Motor neuron (in vitro differentiated cells): ENCODE results near the gene EIF3J. TPM values are rescaled to one million over a fixed set of nuclear protein-coding genes. Genes with fewer than 3 reads are reported as not detected.
A peak's percentile ranks its signal among the peaks of the same experiment; 100 is the strongest.

Experiments
- ATAC-seq, 8 experiments: fragments of 200-7000 bp; cut with Tn5 transposase; replicated peaks in 6 of 8; 2 replicates each; pipeline ENCODE4 v1.8.0; 2021; ENCODE audit warnings: mild to moderate bottlenecking in 8 of 8, moderate library complexity in 8 of 8
- H3K27ac ChIP-seq, 2 donors: fragments of 250-450 bp; sonication (Bioruptor Pico); 2 replicates each; pipeline ENCODE4 v1.9.0; 2021; ENCODE audit warnings: antibody characterized with exemption in 2 of 2, mild to moderate bottlenecking in 2 of 2, moderate library complexity in 1 of 2
- H3K4me1 ChIP-seq, 2 donors: fragments of 250-450 bp; sonication (Bioruptor Pico); replicated peaks in 1 of 2; 2 replicates each; pipeline ENCODE4 v1.6.1; 2021; ENCODE audit warnings: antibody characterized with exemption in 2 of 2, mild to moderate bottlenecking in 2 of 2, moderate library complexity in 1 of 2
- H3K4me3 ChIP-seq, 5 donors: fragments of 250-450 bp; sonication (Bioruptor Pico); 2 replicates each; pipeline ENCODE4 v1.9.0; 2021; ENCODE audit warnings: antibody characterized with exemption in 5 of 5, mild to moderate bottlenecking in 5 of 5, moderate library complexity in 4 of 5
- WGBS, 10 experiments: fragments of 450-650 bp; shearing (Covaris generic); methylation state at CpG; one replicate each; pipeline ENCODE4 v1.0.0; 2022; 5-methylcytosine and 5-hydroxymethylcytosine counted together
- in situ Hi-C, 9 experiments: fragments of 400-800 bp; cut with MboI; loops; one replicate each; pipeline ENCODE4 v1.15.0; 2021; ENCODE audit warnings: low sequenced_read_pairs in 9 of 9, low pct_unique_long_range_greater_than_20kb in 2 of 9; ENCODE audit not compliant: unreplicated experiment in 9 of 9
- total RNA-seq, 8 experiments: library from RNA; unstranded; fragments of 300-600 nt; gene quantifications; 2 replicates each; pipeline versions ENCODE4 v1.2.3 to v1.2.4, GENCODE V29; 2022

The EIF3J gene
- total RNA-seq, 8 experiments from 2014 or later: 37.5 to 100 (median 54.7) TPM

DNA sequence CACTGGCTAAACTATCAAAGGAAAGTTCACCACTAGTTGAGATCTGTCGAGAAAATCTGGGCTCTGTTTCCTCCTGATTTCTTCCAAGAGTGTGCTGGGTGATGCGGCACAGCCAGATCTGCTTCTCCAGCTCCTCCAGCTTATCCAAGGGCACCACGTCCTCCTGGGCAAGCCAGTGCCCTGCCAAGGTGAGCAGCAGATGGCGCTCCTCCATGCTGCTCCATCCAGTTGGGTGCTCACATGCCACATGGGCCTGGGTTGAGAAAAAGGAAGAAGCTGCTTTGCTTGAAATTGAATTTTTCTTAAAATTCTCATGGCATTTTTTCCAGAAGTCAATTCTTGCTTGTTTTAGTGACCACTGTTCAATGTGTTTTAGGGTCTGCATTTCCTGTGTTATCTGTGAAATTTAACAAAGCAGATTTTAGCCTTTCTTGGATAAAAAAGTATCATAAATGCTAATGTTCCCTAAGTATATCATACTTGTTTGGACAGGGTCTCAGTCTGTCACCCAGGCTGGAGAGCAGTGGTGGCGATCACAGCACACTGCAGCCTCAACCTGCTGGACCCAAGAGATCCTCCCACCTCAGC, 47.3 kb downstream of the EIF3J start:
- 33 to 100% (median 82%) methylated on average over 1 to 3 of the region's 5 CpGs; no CpG with 5 or more reads in 4 of the 10 experiments for WGBS, 10 experiments
- Histone ChIP-seq H3K27ac (no peak overlapping the region), H3K4me1 (no peaks in the 10 kb centered on the region), H3K4me3 (no peak overlapping the region)
- in situ Hi-C loops: loop anchor here in 1 of 9 experiments (25.0 kb wide), 1 partner anchor 153 kb away; the partner anchor contains the start of gene TRIM69
- peak in 4 of 8 experiments; percentile 20 to 73 (median 32) for ATAC-seq

DNA sequence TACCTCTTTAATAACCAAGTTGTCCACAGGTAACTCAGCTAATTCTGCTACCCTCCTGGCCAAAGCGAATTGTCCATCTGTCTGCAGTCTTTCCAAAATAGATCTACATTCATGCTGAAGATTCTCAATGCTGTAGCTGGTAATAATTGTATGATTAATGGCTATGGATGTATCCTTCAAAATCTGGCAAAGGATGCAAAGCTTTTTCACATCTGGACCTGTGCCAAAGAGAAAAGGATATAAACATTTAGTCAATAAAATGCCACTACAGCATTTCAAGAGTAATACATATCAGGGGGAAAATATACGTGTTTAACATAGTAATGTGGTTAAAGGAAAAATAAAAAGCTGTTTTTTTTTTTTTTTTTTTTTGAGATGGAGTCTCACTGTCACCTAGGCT, 48.7 kb downstream of the EIF3J start:
- no peak overlapping the region for H3K27ac ChIP-seq
- no peaks in the 10 kb centered on the region for H3K4me1 ChIP-seq
- 71 to 100% (median 100%) methylated on average over 1 to 2 of the region's 2 CpGs for WGBS, 10 experiments
- no peak for ATAC-seq
- in situ Hi-C loops: loop anchor here in 1 of 9 experiments (25.0 kb wide), 1 partner anchor 152 kb away; the partner anchor contains the start of gene TRIM69
- H3K4me3 ChIP-seq: no peak overlapping the region

- in situ Hi-C loops: loop anchor here in 1 of 9 experiments (25.0 kb wide), 1 partner anchor 149 kb away; the partner anchor contains the start of gene TRIM69
- H3K4me3 ChIP-seq: no peak overlapping the region
- WGBS, 10 experiments: 67 to 100% (median 92%) methylated on average over 1 to 5 of the region's 5 CpGs; no CpG with 5 or more reads in 2 of the 10 experiments
- no peaks in the 10 kb centered on the region for H3K4me1 ChIP-seq
- no peak overlapping the region for H3K27ac ChIP-seq
- ATAC-seq: no peak
Measured at GRCh38 chr15:44588541-44588940, 51.6 kb downstream of the EIF3J start.

DNA sequence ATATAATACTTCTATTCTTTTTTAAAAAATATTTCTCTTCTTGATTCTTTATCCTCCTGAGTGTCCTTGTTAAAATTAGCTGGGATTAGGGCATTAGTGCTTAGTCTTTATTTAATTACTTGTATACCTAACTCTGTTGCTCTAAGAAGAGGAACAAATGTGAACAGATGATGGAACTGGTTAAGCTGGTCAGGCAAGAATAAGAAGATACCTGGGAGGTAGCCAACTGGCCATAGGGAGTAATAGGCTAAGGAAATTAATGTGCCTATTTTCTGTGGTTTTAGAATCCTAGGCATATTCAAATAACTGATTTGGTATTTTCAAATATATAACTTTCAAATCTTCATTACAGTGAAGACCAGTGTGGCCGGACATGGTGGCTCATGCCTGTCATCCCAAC, 54.4 kb downstream of the EIF3J start:
- no peak for ATAC-seq
- H3K4me3 ChIP-seq: no peak overlapping the region
- in situ Hi-C loops: loop anchor here in 1 of 9 experiments (25.0 kb wide), 1 partner anchor 146 kb away; the partner anchor contains the start of gene TRIM69
- 80 to 100% (median 100%) methylated on average over 1 of the region's 1 CpG; no CpG with 5 or more reads in 5 of the 10 experiments for WGBS, 10 experiments
- H3K4me1 ChIP-seq: no peaks in the 10 kb centered on the region
- no peak overlapping the region for H3K27ac ChIP-seq

DNA sequence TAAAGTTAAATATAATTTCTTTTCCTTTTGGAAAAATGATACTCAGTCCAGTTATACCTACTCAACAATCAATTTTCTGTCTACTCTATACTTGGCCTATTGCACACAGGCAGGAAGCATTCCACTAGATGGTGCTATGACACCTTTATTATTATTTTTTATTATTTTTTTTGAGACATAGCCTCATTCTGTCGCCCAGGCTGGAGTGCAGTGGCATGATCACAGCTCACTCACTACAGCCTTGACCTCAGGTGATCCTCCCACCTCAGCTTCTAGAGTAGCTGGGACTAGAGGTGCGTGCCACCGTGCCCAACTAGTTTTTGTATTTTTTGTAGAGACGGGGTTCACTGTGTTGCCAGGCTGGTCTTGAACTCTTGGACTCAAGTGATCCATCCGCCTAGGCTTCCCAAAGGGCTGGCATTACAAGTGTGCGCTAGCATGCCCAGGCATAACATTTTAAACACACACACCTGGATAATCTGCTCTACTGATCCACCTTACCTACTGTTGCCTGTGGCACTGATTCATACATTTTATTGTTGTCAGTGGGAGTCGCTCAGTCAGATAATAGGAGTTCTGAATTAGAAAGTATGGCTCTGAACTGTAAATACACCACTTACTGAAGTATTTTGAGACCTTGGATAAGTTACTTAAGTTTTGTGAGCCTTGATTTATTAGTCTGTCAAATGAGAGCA, 56.2 kb downstream of the EIF3J start:
- H3K4me3 ChIP-seq: no peak overlapping the region
- in situ Hi-C loops: loop anchor here in 1 of 9 experiments (25.0 kb wide), 1 partner anchor 144 kb away; the partner anchor contains the start of gene TRIM69
- WGBS, 10 experiments: 67 to 100% (median 100%) methylated on average over 1 to 5 of the region's 7 CpGs; no CpG with 5 or more reads in 3 of the 10 experiments
- H3K4me1 ChIP-seq: no peaks in the 10 kb centered on the region
- H3K27ac ChIP-seq: no peak overlapping the region
- peak in 5 of 8 experiments; percentile 6 to 74 (median 65) for ATAC-seq

- in situ Hi-C loops: loop anchor here in 1 of 9 experiments (25.0 kb wide), 1 partner anchor 142 kb away; the partner anchor contains the start of gene TRIM69
- Histone ChIP-seq H3K4me1 (no peaks in the 10 kb centered on the region), H3K4me3 (no peak overlapping the region), H3K27ac (no peak overlapping the region)
- no peak for ATAC-seq
- WGBS, 10 experiments: 0 to 100% (median 80%) methylated on average over 1 of the region's 1 CpG; no CpG with 5 or more reads in 1 of the 10 experiments
Measured at GRCh38 chr15:44595246-44595645, 58.3 kb downstream of the EIF3J start.

GRCh38 chr15:44595656-44596510, 58.9 kb downstream of the EIF3J start:
- ATAC-seq: no peak
- WGBS, 10 experiments: 80 to 100% (median 85%) methylated on average over 1 to 2 of the region's 3 CpGs; no CpG with 5 or more reads in 4 of the 10 experiments
- no peaks in the 10 kb centered on the region for H3K4me1 ChIP-seq
- no peak overlapping the region for H3K4me3 ChIP-seq
- no peak overlapping the region for H3K27ac ChIP-seq
- in situ Hi-C loops: loop anchor here in 1 of 9 experiments (25.0 kb wide), 1 partner anchor 141 kb away; the partner anchor contains the start of gene TRIM69

DNA sequence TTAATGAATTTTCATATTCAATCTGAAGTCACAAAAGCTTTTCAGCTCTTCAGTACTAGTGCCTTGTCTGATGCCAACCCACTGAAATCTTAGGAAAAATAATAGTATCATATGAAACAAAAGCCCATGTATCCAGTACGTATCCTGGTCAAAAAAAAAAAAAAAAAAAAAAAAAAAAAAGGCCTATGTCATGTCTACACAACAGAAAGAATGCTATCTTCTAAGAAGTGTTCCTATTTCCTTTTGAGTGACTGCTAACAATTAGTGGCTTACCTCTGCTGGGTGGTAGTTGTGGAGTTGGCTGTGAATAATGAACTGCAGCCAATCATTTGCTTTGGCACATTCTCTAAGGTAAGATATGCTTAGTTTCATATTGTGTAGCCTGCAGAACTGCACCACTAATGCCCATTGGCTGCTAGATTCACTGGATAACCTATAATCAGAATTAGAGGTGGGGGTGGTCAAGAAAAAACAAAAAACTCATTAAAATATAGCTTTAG, 59.6 kb downstream of the EIF3J start:
- 100% methylated on average over 1 of the region's 1 CpG; no CpG with 5 or more reads in 4 of the 10 experiments for WGBS, 10 experiments
- H3K4me3 ChIP-seq: no peak overlapping the region
- ATAC-seq: no peak
- H3K4me1 ChIP-seq: no peaks in the 10 kb centered on the region
- in situ Hi-C loops: loop anchor here in 1 of 9 experiments (25.0 kb wide), 1 partner anchor 141 kb away; the partner anchor contains the start of gene TRIM69
- no peak overlapping the region for H3K27ac ChIP-seq

DNA sequence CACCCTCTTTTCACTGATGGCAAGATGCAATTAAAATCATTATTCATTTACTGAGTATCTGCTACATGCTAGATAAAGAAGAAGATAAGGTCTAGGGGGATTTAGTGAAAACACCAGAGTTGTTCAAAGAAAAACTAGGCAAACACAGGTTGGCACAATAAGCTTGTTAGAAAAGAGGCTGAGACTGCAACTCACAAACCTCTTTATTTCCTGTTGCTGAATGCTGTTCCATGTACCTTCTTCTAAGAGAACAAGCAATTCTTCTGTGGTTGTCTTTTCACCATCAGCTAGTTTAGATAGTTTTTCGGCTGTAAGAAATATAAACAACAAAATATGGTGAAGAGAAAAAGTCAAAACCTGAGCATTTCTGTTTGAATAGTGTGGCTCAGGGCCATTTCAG, 61.1 kb downstream of the EIF3J start:
- 92 to 100% (median 100%) methylated on average over 1 of the region's 1 CpG; no CpG with 5 or more reads in 2 of the 10 experiments for WGBS, 10 experiments
- no peak overlapping the region for H3K27ac ChIP-seq
- no peak overlapping the region for H3K4me3 ChIP-seq
- no peak for ATAC-seq
- no peaks in the 10 kb centered on the region for H3K4me1 ChIP-seq
- in situ Hi-C loops: loop anchor here in 1 of 9 experiments (25.0 kb wide), 1 partner anchor 139 kb away; the partner anchor contains the start of gene TRIM69

- Histone ChIP-seq H3K27ac (no peak overlapping the region), H3K4me3 (no peak overlapping the region), H3K4me1 (no peaks in the 10 kb centered on the region)
- no peak for ATAC-seq
- WGBS, 10 experiments: 62 to 100% (median 89%) methylated on average over 2 to 5 of the region's 5 CpGs; no CpG with 5 or more reads in 1 of the 10 experiments
- in situ Hi-C loops: loop anchor here in 1 of 9 experiments (25.0 kb wide), 1 partner anchor 138 kb away; the partner anchor contains the start of gene TRIM69
Measured at GRCh38 chr15:44598892-44599291, 61.9 kb downstream of the EIF3J start.

DNA sequence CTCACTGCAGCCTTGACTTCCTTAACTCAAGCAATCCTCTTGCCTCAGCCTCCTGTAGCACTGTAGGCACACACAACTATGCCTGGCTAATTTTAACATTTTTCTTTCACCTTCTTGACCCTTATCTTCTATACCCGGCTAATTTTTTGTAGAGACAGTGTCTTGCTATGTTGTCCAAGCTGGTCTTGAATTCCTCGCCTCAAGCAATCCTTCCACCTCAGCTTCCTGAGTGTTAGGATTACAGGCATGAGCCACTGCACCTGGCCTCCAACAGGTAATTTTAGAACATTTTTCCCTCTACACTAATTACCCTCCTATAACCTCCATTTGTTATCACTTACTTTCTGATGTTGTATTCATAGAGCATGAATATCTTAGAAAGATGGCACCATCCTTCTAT, 66.2 kb downstream of the EIF3J start:
- Histone ChIP-seq H3K4me1 (no peaks in the 10 kb centered on the region), H3K27ac (no peak overlapping the region), H3K4me3 (no peak overlapping the region)
- no peak for ATAC-seq
- 75 to 100% (median 92%) methylated on average over 1 to 2 of the region's 2 CpGs; no CpG with 5 or more reads in 4 of the 10 experiments for WGBS, 10 experiments
- in situ Hi-C loops: no loop called here

DNA sequence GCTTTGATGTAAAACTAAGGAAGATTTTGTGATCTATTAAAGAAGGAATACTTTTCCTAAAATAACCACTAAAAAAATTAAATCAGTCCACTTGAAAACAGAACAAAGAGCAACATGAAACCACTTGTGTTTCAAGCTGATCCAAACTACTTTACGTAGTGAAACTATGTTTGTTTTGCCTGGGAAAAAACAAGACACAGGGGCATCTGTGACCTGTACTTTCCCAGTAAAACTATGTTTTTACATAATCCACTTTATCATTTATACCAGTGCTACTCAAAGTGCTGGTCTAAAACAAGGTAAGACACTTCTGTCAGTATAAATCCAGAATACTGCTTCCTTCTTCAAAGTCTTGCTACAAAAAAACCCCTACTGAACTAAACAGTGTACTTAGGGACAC, 69.8 kb downstream of the EIF3J start:
- no peak for ATAC-seq
- H3K27ac ChIP-seq: no peak overlapping the region
- in situ Hi-C loops: no loop called here
- no peak overlapping the region for H3K4me3 ChIP-seq
- WGBS, 10 experiments: 91 to 100% (median 100%) methylated on average over 1 of the region's 1 CpG; no CpG with 5 or more reads in 3 of the 10 experiments
- no peaks in the 10 kb centered on the region for H3K4me1 ChIP-seq
